GM18520 (cell line): ENCODE data around the gene FOXO3B.
"Not testable (repeated sequence)": the region's sequence is repeated elsewhere in the genome, so short reads cannot be mapped to it uniquely, and the experiment has no call there.

Experiments used
- ATAC-seq: cut with Tn5 transposase; IDR thresholded peaks from one replicate; pipeline ENCODE4 v1.9.1; 2021; ENCODE audit not compliant: unreplicated experiment

Gene FOXO3B

DNA sequence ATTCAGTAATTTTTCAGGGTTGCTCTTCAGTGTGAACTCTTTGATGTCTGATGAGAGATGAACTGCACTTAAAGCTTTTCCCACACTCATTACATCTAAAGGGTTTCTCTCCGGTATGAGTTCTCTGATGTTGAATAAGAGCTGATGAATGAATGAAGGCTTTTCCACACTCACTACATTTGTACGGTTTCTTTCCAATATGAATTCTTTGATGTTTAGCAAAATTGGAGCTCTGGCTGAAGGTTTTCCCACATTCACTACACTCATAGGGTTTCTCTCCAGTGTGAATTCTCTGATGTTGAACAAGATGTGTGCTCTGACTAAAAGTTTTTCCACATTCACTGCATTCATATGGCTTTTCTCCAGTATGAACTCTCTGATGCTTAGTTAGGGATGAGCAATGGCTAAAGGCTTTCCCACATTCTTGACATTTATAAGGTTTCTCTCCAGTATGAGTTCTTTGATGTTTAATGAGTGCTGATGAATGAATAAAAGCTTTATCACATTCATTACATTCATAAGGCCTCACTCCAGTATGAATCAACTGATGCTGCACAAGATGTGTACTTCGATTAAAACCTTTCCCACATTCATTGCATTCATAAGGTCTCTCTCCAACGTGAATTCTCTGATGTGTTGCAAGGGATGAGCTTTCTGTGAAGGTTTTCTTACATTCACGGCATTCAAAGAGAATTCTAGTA is 20.0 kb downstream of the FOXO3B start:
- not testable (repeated sequence) for ATAC-seq

DNA sequence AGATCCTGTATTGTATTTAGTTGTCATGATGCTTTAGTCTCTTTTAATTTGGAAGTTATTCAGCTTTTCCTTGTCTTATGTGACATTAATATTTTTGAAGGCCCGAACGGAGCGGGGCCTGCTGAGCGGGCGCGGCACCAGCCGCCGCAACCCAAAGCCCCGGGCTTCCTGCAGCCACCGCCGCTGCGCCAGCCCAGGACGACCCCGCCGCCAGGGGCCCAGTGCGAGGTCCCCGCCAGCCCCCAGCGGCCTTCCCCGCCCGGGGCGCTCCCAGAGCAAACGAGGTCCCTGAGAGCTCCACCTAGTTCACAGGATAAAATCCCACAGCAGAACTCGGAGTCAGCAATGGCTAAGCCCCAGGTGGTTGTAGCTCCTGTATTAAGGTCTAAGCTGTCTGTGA is 32.0 kb downstream of the FOXO3B start:
- ATAC-seq: not testable (repeated sequence)

DNA sequence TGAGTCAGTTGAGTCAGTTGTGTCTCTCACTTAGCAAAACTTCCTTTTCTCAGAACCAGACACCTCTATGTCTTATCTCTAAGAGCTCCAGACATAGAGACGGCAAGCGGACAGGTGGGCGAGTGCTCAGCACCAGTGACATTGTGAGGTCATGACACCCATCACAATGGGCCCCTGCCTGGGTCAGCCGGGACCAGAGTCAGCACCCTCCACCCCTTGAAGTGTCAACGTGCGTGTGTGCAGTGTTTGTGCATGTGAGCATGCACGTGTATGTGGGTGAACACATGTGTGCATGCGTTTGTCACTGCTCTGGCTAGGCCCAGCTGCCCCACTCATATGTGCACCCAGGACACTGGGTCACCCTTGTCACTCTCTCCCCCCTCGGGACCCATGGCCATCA is 37.8 kb downstream of the FOXO3B start, which contains the start of gene TBC1D28:
TSS of gene TBC1D28 (minus strand) at position 101 of the 400 bp plus-strand sequence. CDS start 3,039 bp downstream, outside the sequence.
- ATAC-seq: not testable (repeated sequence)

DNA sequence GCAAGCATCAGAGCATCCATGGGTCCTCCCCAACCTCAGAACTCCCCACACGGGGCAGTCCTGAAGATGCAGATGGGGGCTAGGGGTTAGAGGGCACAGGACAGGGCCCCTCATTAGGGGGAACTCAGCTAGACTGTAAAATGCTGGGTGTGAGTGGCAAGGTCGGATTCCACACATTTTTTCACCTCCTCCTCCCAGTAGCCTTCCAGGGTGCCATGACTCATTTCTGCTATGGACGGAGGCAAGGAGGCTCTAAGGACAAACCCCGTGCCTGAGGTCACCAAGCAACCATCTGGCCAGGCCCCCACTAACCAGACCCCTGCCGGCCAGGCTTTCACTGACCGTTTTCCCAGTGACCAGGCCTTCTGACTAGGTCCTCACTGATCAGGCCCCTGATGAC is 39.0 kb downstream of the FOXO3B start:
- ATAC-seq: not testable (repeated sequence)

DNA sequence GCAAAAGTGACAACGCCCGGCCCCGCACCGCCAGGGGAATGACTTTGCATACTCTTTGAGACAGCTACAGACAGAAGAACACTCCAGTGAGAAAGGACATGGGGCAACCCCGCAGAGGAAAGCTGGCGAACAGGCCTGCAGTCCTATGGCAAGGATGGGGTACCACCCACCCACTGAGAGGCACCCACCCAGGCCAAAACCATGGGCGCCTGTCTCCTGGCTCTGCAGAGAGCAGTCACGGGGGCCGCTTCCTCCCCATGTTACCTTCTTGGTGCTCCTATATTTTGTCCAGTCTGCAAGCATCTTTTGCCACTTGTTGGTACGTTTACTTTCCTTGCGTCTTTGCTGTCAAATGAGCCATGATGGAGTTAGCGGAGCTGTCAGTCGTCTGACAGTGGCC is 43.8 kb downstream of the FOXO3B start:
- ATAC-seq: not testable (repeated sequence)

DNA sequence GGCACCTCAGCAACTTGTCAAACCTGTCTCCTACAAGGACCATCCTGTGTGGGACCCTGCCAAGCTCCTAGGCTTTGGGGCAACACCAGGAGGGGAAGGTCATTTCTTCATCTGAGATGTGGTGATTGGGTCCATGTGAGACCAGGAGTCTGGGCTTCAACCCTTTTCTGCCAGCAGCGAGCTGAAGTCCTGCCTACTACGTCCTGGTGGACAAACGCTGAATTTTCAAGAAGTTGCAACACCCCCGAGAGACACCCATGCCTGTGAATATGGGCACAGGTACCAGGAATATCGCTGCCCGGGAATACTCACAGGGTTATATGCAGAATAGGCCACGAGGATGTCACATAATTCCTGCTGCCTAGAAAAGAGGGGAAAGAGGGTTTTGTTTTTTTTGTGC is 45.9 kb downstream of the FOXO3B start:
- ATAC-seq: not testable (repeated sequence)

DNA sequence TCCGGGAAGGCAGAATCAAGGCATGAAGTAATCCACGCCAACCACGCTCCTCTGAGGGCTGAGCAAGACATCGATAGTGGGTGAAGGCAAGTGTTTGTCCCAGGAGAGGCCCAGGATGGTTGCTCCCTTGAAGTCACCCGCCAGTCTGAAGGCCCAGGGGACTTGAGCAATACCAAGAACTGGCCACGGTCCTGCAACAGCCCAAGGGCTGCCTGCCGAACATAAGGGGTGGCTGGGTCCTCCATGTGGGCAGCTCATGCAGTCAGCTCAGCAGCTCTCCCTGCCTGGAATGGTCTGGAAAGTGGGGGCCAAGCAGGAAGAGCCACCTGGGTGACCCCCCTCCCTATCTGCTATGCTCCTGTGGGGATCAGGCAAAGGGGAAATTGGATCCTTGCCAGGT is 46.3 kb downstream of the FOXO3B start:
- ATAC-seq: not testable (repeated sequence)

DNA sequence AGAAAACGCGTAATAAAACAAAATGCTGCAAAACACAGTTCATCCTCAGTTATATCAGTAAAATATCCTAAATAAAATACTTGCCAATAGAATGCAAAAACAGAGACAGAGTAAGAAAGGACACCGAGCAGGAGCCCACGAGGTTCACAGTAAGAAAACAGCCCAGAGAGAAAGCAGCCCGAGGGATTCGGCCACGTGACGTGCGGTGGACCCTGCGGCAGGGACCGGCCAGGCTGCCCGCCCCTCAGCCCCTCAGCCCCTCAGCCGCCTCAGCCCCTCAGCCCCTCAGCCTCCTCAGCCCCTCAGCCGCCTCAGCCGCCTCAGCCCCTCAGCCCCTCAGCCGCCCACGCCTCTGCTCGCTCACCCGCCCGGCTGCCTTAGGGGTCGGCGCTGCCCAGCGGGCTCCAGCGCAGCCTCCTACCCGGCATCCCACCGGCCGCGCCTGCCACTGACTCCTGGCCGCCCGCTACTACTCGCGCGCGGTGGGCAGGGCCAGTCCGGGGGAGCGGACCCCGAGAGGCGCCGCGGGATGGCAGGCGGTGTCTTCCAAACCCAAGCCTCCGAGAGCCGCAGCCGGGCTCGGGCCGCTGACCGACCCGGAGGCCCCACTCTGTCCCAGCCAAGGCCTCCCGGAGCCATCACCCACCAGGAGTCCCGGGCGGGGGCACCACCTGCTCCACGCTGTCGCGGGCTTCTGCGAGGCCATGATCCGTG is 47.4 kb downstream of the FOXO3B start:
- not testable (repeated sequence) for ATAC-seq
